NCI-H2107 treated with DMSO at 0.1 percent for 48 hours (cell line): ENCODE measurements around the gene AHI1.
A peak's percentile ranks its signal among the peaks of the same experiment; 100 is the strongest.
"Not testable (repeated sequence)": the region's sequence is repeated elsewhere in the genome, so short reads cannot be mapped to it uniquely, and the experiment has no call there.

Source experiments
- DNase-seq: peaks from one replicate; lab custom pipeline; 2025; ENCODE audit not compliant: unreplicated experiment; lab: John Stamatoyannopoulos, UW

The AHI1 gene

GRCh38 chr6:135506270-135506997, 8.9 kb upstream of the AHI1 start:
- DNase-seq: peak; percentile 38

GRCh38 chr6:135505648-135506047, 8.1 kb upstream of the AHI1 start:
- DNase-seq: no peak

GRCh38 chr6:135505222-135505621, 7.7 kb upstream of the AHI1 start:
- no peak for DNase-seq

DNA sequence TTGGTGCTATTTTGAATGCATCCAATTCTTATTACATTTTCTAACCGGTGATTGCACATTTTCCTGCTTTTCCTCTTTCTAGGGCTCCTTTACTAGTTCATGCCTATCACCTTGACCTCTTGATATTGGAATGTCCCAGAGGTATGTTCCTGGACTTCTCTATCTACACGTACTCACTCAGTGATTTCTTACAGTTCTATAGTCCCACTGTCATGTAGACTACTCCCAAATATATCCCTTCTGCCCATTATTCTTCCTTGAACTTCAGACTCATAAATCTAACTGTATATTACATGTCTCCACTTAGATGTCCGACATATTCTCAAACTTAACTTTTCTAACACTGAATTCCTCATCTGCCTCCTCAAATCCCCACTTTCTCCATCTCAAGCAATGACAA, 7.2 kb upstream of the AHI1 start:
- DNase-seq: no peak

DNA sequence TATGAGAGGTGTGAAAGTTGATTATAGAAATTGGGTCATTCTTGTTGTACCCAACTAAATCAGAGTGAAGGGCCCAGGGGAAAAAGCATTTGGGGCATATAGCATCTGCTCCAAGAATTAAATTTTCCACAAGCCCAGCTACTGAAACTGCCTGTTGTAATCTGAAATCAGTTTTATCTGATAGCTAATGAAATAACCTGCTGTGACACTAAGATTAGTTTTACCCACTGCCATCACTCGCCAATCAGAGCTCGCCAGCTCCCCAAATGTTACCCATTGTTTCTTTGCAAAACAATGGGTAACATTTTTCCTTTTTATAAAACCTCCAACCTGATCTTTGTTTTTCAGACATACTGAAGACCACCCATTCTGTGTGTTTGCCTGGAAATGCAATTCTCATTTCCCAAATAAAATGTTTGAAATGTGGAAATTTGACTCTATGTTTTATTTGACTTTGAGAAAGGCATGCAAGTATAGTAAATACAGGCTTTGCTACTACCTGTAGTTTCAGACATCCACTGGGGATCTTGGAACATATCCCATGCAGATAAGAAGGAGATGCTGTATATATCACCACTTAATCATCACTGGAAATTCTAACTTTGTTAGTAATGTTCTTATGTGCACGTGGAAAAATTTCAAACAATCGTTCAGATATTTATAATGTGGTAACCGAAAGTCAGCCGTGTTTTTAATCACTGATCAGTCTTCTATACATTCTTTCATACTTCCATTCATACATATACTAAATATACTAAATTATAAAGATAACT, 6.3 kb upstream of the AHI1 start:
- DNase-seq: no peak

DNA sequence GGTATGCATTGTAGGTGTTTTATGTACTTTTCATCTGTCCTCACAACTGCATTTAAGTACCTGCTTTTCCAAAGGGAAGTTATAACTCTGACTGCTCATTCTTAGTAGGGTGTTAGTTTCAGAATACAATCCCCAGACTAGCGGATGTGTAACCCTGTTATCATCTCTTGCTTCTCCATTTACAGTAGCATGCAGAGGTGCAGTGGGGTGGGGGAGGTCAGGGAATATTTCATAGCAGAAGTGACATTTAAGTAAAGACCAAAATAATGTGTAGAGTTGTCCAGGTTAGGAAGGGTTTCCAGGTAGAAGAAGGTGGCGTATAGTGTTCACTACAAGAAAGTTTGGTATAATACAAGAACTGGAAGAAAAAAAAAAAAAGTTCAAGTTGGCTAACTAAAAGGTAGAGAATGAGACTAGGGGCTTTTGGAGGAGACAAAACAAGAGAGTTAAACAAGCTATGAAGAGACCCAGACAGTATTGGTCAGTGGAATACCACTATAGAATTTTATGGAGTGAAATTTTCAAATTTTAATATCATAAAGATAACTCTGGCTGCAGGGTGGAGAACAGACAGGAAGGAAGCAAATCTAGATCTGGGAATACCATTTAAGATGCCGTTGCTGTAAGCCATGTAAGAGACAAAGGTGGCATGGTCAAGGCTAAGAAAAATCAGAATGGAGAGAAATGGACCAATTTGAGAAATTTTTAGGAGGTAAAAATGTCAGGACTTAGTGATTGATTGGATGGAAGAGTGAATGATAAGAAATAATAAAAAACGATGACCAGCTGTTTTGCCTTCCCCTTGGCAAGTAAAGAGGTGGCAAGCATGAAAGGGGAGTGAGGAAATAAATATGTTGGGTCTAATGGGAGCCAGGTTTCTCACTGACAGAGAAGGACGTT, 2.2 kb upstream of the AHI1 start:
- DNase-seq: no peak

- peak; percentile 82 for DNase-seq
These were observed 773 bp upstream of the AHI1 start for GRCh38 chr6:135498185-135498841.

GRCh38 chr6:135496800-135497411, 634 bp downstream of the AHI1 start:
- DNase-seq: peak; percentile 27

- DNase-seq: no peak
These were observed 4.2 kb downstream of the AHI1 start for GRCh38 chr6:135493218-135493961.

GRCh38 chr6:135490381-135490780, 7.2 kb downstream of the AHI1 start:
- DNase-seq: no peak

GRCh38 chr6:135488023-135488422, 9.5 kb downstream of the AHI1 start:
- DNase-seq: no peak

DNA sequence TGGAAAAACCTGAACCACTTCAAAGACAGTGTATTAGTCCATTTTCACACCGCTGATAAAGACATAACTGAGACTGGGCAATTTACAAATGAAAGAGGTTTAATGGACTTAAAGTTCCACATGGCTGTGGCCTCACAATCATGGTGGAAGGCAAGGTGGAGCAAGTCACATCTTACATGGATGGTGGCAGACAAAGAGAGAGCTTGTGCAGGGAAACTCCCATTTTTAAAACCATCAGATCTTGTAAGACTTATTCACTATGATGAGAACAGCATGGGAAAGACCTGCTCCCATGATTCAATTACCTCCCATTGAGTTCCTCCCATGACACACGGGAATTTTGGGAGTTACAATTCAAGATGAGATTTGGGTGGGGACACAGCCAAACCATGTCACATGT, 13.6 kb downstream of the AHI1 start:
- not testable (repeated sequence) for DNase-seq

- DNase-seq: peak; percentile 10
These were observed 15.7 kb downstream of the AHI1 start for GRCh38 chr6:135481783-135482369.

GRCh38 chr6:135479601-135480000, 17.9 kb downstream of the AHI1 start:
- DNase-seq: no peak

- DNase-seq: no peak
These were observed 18.9 kb downstream of the AHI1 start for GRCh38 chr6:135478626-135479025.

DNA sequence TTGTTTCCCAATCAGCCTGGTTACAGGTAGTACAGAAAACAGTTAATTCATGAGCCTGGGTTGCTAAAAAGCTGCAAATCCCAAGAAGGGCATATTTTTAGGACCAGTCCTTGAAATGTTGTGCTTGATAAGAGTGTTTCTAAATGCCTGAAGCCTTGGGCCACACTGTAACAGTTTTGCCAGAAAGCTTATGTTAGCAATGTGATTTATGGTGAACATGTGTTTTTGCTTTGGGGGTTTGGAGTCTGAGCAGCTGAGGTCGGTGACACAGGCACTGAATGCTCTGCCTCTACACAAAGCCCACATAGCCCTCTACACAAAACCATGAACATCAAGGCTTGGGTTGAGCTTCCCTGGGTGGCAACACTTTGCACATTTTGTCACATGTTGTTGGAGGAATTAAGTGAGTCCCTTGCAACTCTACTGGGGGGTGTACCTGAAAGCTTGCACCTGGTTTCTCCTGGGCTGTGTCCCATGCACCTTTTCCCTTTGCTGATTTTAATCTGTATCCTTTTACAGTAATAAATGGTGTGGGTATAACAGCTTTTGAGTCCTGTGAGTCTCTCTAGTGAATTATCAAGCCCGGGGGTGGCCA, 22.2 kb downstream of the AHI1 start:
- no peak for DNase-seq

DNA sequence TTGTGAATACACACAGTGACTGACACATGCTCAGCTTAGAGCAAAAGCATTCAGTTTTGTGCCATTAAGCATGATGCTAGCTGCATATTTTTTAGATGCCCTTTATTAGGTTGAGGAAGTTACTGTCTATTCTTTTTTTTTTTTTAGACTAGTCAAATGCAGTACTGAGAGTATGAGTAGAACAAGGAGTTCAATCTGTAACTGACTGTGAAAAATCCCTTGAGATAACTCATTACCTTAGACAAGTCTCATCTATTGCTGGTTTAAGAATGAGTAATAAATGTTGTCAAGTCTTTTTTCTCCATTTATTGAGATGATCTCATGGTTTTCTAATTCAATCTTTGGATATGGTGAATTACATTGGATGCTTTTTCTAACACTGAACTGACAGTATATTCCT, 23.2 kb downstream of the AHI1 start:
- DNase-seq: no peak

GRCh38 chr6:135465903-135466302, 31.6 kb downstream of the AHI1 start:
- no peak for DNase-seq

GRCh38 chr6:135465307-135465706, 32.2 kb downstream of the AHI1 start:
- DNase-seq: no peak
